IPS-NIHi7 (cell line): ENCODE data around the gene RASIP1.
A peak's percentile ranks its signal among the peaks of the same experiment; 100 is the strongest.
"Not testable (repeated sequence)": the region's sequence is repeated elsewhere in the genome, so short reads cannot be mapped to it uniquely, and the experiment has no call there.

Experiments
- DNase-seq: peaks from one replicate; pipeline ENCODE4 v3.0.0; 2012; ENCODE audit warnings: mixed read lengths; ENCODE audit errors: extremely low spot score

The RASIP1 gene

GRCh38 chr19:48713041-48713863, 27.2 kb downstream of the RASIP1 start:
- DNase-seq, result peak; percentile 83

DNA sequence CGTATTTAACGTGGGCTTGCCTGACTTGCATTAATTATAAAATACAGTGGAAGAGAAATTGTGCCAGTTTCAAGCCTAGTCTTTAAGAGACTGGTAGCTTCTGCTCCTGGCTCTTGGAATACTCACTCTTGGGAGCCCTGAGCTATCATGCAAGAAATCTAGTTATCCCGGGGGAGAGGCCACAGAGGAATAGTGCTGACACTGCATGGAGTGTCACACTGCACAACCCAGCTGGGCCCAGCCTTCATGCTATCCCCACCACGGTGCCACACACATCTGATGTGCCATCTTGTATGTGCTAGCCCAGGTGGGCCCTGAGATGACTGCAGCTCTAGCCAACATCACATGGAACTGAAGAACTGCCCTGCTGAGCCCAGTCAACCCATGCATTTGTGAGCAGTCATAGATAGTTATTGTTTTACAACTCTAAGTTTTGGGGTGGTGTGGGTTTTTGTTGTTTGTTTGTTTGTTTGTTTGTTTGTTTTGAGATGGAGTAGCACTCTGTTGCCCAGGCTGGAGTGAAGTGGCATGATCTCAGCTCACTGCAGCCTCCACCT, 29.2 kb downstream of the RASIP1 start:
- no peak for DNase-seq

DNA sequence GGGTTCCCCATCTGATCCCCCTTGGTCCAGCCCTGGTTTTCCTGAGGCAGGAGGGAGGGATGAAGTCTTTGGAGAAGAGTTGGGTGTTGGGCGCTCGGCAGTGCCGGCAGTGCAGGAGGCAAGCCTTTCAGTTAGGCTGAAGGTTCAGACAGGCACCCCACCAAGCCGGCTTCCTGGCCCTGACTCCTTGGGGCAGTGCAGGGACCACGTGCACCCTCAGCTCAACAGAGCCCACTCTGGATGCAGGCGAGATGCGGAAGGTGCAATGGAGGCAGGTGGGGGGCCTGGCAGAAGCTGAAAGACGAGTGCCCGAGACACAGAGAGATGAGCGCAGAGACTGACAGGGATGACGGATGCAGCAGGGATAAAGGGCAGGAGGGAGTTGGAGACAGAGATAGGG, 31.9 kb downstream of the RASIP1 start:
- DNase-seq, result no peak

GRCh38 chr19:48705431-48705830, 35.0 kb downstream of the RASIP1 start:
- no peak for DNase-seq

- DNase-seq, result no peak
These were observed 37.1 kb downstream of the RASIP1 start for GRCh38 chr19:48703316-48703715.

- DNase-seq, result no peak
These were observed 37.7 kb downstream of the RASIP1 start for GRCh38 chr19:48702701-48703100.

DNA sequence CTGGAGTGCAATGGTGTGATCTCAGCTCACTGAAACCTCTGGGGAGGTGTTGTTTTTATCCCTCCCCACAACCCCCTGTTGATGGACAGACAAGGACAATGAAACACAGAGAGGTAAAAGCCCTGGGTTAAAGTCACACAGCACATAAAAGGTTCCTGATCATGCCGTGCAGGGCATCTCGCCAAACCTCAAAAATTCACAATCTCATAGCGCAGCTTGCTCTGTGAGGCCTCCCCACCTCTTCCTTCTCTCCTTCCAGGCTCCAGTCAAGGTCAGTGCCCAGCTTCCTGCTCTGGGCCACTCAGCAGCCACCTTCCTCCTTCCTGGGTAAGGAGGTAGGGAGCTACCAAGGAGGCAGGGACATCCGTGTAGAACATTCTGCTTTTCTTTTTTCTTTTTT, 42.4 kb downstream of the RASIP1 start:
- no peak for DNase-seq

- DNase-seq, result peak; percentile 59
These were observed 43.9 kb downstream of the RASIP1 start for GRCh38 chr19:48696353-48697010.

DNA sequence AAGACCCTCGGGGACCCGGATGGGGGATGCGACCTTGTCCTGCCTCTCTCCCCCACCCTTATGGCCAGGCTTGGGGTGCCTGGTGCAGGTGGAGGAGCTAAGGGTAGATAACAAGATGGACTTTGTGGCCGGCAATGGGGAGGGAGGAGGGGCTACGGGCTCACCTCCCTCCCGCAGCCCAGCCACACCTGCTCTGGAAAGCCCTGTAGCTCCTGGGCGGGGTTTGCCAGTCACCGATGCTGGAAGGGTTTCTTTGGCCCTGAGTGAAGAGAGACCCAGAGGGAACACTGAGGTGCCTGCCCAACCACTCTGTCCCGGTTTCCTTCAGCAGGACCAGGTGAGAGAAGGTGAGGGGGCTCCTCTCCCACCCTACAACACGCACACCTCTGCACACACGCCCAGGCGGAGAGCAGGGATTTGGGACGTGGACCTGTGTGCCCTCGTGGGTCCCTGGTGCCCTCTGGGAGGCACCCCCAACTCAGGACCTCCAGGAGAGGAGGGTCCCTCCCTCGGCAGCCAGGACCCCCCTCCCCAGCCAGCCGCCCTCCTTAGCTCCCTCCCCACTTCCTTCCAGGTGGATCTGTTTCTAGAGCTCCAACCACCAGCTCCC, 44.6 kb downstream of the RASIP1 start, which contains the start of gene FUT2:
Gene FUT2, plus strand, starts transcription at position 229 of the 610 bp plus-strand sequence. CDS start 6,986 bp downstream, outside the sequence.
- DNase-seq, result peak; percentile 86

DNA sequence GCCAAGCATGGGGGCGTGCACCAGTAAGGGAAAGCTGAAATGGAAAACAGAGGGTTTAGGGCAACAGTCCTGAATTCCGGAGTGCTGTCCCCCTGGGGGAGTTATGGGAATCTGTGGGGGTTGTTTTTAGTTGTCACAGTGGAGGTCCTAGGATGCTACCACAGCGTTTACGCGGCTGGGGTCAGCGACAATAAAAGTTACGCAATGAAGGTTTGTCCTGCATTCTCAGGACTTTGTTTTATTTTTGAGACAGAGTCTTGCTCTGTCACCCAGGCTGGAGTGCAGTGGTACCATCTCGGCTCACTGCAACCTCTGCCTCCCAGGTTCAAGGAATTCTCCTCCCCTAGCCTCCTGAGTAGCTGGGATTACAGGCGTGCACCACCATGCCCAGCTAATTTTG, 46.8 kb downstream of the RASIP1 start:
- DNase-seq, result not testable (repeated sequence)

DNA sequence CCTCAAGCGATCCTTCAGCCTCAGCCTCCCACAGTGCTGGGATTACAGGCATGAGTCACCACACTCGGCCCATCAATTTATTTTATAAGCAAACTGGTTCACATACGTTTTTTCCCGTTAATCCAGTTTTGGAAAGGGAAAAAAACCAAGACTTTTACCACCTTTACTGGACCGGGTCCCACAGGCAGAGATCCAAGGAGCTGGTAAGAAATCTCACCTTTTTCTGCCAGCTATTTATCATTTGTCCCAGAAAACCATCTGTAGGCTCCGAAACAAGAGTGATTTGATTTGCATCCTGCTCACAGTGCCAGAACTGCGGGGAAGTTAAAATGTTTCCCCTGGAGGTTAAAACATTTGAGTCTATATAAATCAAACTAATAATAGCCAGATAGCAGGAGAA, 51.0 kb downstream of the RASIP1 start:
- no peak for DNase-seq

- no peak for DNase-seq
These were observed 52.6 kb downstream of the RASIP1 start for GRCh38 chr19:48687776-48688175.

DNA sequence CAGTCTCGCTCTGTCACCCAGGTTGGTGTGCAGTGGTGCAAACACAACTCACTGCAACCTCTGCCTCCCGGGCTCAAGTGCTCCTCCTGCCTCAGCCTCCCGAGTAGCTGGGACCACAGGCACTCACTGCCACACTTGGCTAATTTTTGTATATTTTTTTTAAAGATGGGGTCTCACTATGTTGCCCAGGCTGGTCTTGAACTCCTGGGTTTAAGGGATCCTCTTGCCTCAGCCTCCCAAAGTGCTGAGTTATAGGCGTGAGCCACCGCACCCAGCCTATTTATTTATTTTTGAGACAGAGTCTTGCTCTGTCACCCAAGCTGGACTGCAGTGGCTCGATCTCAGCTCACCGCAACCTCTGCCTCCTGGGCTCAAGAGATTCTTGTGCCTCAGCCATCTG, 53.8 kb downstream of the RASIP1 start:
- DNase-seq, result not testable (repeated sequence)

- DNase-seq, result no peak
These were observed 54.3 kb downstream of the RASIP1 start for GRCh38 chr19:48686088-48686487.

- DNase-seq, result no peak
These were observed 54.8 kb downstream of the RASIP1 start for GRCh38 chr19:48685583-48685982.

DNA sequence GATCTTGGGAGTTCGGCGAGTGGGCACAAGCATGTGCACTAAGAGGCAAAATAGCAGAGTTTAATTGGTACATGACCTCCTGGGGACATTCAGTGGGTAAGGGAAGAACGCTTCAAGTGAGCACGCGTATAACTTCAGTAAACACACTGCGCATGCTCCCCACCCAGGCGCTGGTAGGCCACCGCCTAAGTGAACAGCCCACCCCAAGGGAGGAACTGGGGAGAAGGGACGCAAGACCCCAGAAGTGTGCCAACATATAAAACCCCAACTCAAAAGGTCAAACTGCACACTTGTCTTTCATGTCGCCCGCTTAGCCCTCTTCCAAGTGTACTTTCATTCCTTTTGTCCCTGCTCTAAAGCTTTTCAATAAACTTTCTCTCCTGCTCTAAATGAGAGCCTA, 57.1 kb downstream of the RASIP1 start:
- DNase-seq, result no peak

DNA sequence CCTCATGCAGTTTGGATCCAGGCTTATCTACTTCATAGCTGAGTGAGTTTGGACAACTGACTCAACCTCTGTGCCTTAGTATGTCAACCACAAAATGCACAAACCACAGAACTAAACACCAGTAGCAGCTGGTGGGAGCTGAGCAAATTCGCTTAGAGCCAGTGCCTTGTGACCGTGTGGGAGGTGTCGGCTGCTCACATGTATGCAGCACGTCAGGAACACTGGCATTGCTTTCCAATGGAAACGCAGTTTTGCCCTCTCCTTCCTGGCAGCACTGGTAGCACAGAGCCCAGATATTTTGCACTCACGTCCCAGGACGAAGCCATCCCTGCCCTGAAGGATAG, 59.3 kb downstream of the RASIP1 start:
- DNase-seq, result no peak

DNA sequence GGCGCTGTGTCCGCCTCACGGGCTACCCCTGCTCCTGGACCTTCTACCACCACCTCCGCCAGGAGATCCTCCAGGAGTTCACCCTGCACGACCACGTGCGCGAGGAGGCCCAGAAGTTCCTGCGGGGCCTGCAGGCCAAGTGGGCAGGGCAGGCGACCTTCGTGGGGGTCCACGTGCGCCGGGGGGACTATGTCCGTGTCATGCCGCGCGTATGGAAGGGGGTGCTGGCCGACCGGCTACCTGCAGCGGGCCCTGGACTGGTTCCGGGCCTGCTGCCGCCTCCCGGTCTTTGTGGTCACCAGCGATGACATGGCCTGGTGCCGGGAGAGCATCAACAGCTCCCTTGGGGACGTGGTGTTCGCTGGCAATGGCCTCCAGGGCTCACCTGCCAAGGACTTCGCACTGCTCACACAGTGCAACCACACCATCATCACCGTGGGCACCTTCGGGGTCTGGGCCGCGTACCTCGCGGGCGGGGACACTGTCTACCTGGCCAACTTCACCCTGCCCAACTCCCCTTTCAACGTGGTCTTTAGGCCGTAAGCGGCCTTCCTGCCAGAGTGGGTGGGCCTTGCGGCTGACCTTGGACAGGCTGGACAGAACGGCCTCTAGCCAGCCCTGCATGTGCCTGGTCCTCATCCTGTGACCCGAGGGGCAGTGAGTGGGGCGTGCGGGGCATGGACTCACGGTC, 59.8 kb downstream of the RASIP1 start:
- DNase-seq, result no peak

DNA sequence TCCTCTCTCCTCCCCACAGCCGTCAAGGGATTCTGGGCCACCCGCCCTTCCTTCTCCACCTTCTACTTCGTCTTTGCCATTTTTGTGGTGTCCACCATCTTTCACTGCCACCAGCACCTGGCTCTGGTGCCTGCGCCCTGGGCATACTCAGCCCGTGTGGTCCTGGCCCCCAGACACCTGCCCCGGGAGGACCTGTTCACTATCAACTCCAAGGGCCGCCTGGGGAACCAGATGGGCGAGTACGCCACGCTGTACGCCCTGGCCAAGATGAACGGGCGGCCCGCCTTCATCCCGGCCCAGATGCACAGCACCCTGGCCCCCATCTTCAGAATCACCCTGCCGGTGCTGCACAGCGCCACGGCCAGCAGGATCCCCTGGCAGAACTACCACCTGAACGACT, 60.4 kb downstream of the RASIP1 start:
- DNase-seq, result not testable (repeated sequence)

DNA sequence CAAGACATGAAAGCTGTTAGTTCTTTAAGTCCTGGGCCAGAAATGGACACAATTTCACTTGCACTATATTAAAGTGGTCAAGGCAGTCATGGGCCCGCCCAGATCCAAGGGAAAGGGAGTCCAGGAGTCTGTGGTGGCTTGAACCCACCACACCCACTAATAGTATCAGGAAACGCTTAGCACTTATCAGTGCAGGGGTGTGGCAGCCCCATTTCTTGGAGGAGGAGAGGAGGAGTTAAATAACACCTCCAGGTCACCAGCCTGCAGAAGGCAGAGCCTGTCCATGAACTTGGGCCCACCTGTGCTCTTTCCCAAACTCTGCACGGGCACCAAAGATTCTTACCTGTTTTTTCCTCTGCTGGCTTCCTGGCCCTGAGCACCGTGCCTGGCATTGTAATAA, 62.2 kb downstream of the RASIP1 start:
- peak; percentile 5 for DNase-seq

DNA sequence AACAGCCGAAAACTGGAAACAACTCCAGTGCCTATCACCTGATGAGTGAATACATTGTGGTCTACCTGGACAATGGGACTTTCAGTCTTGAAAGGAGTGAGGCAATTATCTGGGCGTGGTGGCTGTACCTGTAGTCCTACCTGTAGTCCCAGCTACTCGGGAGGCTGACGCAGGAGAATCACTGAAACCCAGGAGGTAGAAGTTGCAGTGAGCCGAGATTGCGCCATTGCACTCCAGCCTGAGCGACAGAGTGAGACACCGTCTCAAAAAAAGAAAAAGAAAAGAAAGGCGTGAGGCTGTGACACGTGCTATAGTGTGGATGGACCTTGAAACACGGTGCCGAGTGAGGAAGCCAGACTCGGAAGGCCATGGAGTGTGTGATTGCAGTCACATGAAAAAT, 63.5 kb downstream of the RASIP1 start:
- no peak for DNase-seq

- DNase-seq, result peak; percentile 4
These were observed 63.9 kb downstream of the RASIP1 start for GRCh38 chr19:48676487-48676886.
